ENCODE data around the gene LAMC3. TPM values are rescaled to one million over a fixed set of nuclear protein-coding genes. Genes with fewer than 3 reads are reported as not detected.

LAMC3 gene
- total RNA-seq, 1 donor from 2014 or later, result 3.0 TPM

- DNase-seq, result no peak
Observed at GRCh38 chr9:130979591-130980385, 29.2 kb upstream of the LAMC3 start.

GRCh38 chr9:130980526-130980925, 28.4 kb upstream of the LAMC3 start:
- no peak for DNase-seq

GRCh38 chr9:130981002-130981755, 27.8 kb upstream of the LAMC3 start:
- no peak for DNase-seq

GRCh38 chr9:130981756-130982137, 27.2 kb upstream of the LAMC3 start:
- DNase-seq, result no peak

GRCh38 chr9:130982636-130983358, 26.2 kb upstream of the LAMC3 start:
- DNase-seq, result no peak

GRCh38 chr9:130983359-130983670, 25.7 kb upstream of the LAMC3 start:
- DNase-seq, result no peak

GRCh38 chr9:130983970-130984369, 25.0 kb upstream of the LAMC3 start:
- no peak for DNase-seq

- no peak for DNase-seq
Observed at GRCh38 chr9:130984521-130984920, 24.5 kb upstream of the LAMC3 start.

GRCh38 chr9:130985029-130985428, 23.9 kb upstream of the LAMC3 start:
- no peak for DNase-seq

- DNase-seq, result no peak
Observed at GRCh38 chr9:130985606-130986162, 23.3 kb upstream of the LAMC3 start.

GRCh38 chr9:130986356-130986965, 22.5 kb upstream of the LAMC3 start:
- DNase-seq, result no peak

- no peak for DNase-seq
Observed at GRCh38 chr9:130987054-130987453, 21.9 kb upstream of the LAMC3 start.

GRCh38 chr9:130987738-130988399, 21.1 kb upstream of the LAMC3 start:
- DNase-seq, result no peak

GRCh38 chr9:130988400-130988747, 20.6 kb upstream of the LAMC3 start:
- DNase-seq, result no peak

GRCh38 chr9:130988905-130989304, 20.1 kb upstream of the LAMC3 start:
- no peak for DNase-seq

- DNase-seq, result no peak
Observed at GRCh38 chr9:130989391-130989790, 19.6 kb upstream of the LAMC3 start.

GRCh38 chr9:130989891-130990290, 19.1 kb upstream of the LAMC3 start:
- no peak for DNase-seq

GRCh38 chr9:130990306-130990977, 18.5 kb upstream of the LAMC3 start:
- no peak for DNase-seq

- no peak for DNase-seq
Observed at GRCh38 chr9:130990978-130991777, 17.8 kb upstream of the LAMC3 start.

Data from occipital lobe (tissue), 2 donors.